Astrocyte (in vitro differentiated cells and primary cell): ENCODE results near the gene MYH13. TPM values are rescaled to one million over a fixed set of nuclear protein-coding genes. Genes with fewer than 3 reads are reported as not detected.
A peak's percentile ranks its signal among the peaks of the same experiment; 100 is the strongest.
"Not testable (repeated sequence)": the region's sequence is repeated elsewhere in the genome, so short reads cannot be mapped to it uniquely, and the experiment has no call there.

Experiments
- DNase-seq: peaks from one replicate; pipeline ENCODE4 v3.0.0-alpha.2; 2010; ENCODE audit warnings: low read depth
- FAIRE-seq: peaks from 2 replicates; lab custom pipeline; 2011; peaks lifted over from hg19 to GRCh38; lab: Jason Lieb, UNC
- H2AFZ ChIP-seq: 2 replicates; pipeline ENCODE4 v1.6.0; 2012; ENCODE audit warnings: low read depth, low read length, inconsistent platforms
- H3K27ac ChIP-seq: 2 replicates; pipeline ENCODE4 v1.5.1; 2011; ENCODE audit warnings: low read depth, low read length, inconsistent platforms
- H3K27me3 ChIP-seq: 2 replicates; pipeline ENCODE4 v1.6.0; 2011; ENCODE audit warnings: low read length, inconsistent platforms; ENCODE audit not compliant: insufficient read depth
- H3K36me3 ChIP-seq: 2 replicates; pipeline ENCODE4 v1.5.1; 2011; ENCODE audit warnings: low read length, inconsistent platforms; ENCODE audit not compliant: insufficient read depth
- H3K4me1 ChIP-seq: 2 replicates; pipeline ENCODE4 v1.5.1; 2011; ENCODE audit warnings: low read length, inconsistent platforms; ENCODE audit not compliant: insufficient read depth
- H3K4me2 ChIP-seq: 2 replicates; pipeline ENCODE4 v1.6.0; 2012; ENCODE audit warnings: low read length, inconsistent platforms
- H3K4me3 ChIP-seq: 2 replicates; pipeline ENCODE4 v1.5.1; 2011; ENCODE audit warnings: low read depth, mild to moderate bottlenecking, low read length, inconsistent platforms; ENCODE audit not compliant: insufficient read depth
- H3K79me2 ChIP-seq: 2 replicates; pipeline ENCODE4 v1.6.0; 2012; ENCODE audit warnings: mild to moderate bottlenecking, low read length, inconsistent platforms; ENCODE audit not compliant: insufficient read depth
- H3K9ac ChIP-seq: 2 replicates; pipeline ENCODE4 v1.6.0; 2012; ENCODE audit warnings: mild to moderate bottlenecking, low read length, inconsistent platforms
- H3K9me3 ChIP-seq: 2 replicates; pipeline ENCODE4 v1.5.1; 2012; ENCODE audit warnings: low read depth, mild to moderate bottlenecking, low read length, inconsistent platforms; ENCODE audit not compliant: insufficient read depth
- H4K20me1 ChIP-seq: 2 replicates; pipeline ENCODE4 v1.6.0; 2012; ENCODE audit warnings: low read length, inconsistent platforms; ENCODE audit not compliant: insufficient read depth
- H3K27ac Mint-ChIP-seq: one replicate; pipeline ENCODE4 v1.8.0; 2021; ENCODE audit warnings: mild to moderate bottlenecking, mixed read lengths; ENCODE audit not compliant: unreplicated experiment
- H3K27me3 Mint-ChIP-seq: one replicate; pipeline ENCODE4 v1.8.0; 2021; ENCODE audit warnings: low read depth, mixed read lengths; ENCODE audit not compliant: unreplicated experiment
- H3K36me3 Mint-ChIP-seq: one replicate; pipeline ENCODE4 v1.8.0; 2021; ENCODE audit warnings: low read depth, mixed read lengths; ENCODE audit not compliant: unreplicated experiment
- H3K4me1 Mint-ChIP-seq: one replicate; pipeline ENCODE4 v1.8.0; 2021; ENCODE audit warnings: low read depth, mixed read lengths; ENCODE audit not compliant: unreplicated experiment
- H3K4me3 Mint-ChIP-seq: one replicate; pipeline ENCODE4 v1.8.0; 2021; ENCODE audit warnings: mild to moderate bottlenecking, moderate library complexity, mixed read lengths; ENCODE audit not compliant: unreplicated experiment
- H3K9me3 Mint-ChIP-seq: one replicate; pipeline ENCODE4 v1.8.0; 2021; ENCODE audit warnings: mild to moderate bottlenecking, mixed read lengths; ENCODE audit not compliant: unreplicated experiment
- EZH2 ChIP-seq: IDR thresholded peaks from 2 replicates; pipeline ENCODE4 v1.6.1; 2012; ENCODE audit warnings: mild to moderate bottlenecking, low read length, inconsistent platforms; ENCODE audit not compliant: insufficient read depth
- total RNA-seq: library from RNA; stranded (reverse); gene quantifications from 2 replicates; pipeline ENCODE4 v1.2.1, GENCODE V29; 2021
- TF ChIP-seq, protein P1 (sequence below): IDR thresholded peaks from 2 replicates; pipeline ENCODE4 v1.5.1; 2011; ENCODE audit warnings: low read depth, mild to moderate bottlenecking, inconsistent platforms, low read length, moderate library complexity; ENCODE audit not compliant: insufficient read depth

Gene MYH13
- total RNA-seq, 1 donor from 2014 or later: not detected

GRCh38 chr17:10292057-10292937 is 80.5 kb downstream of the MYH13 start:
- TF ChIP-seq, protein P1, sequence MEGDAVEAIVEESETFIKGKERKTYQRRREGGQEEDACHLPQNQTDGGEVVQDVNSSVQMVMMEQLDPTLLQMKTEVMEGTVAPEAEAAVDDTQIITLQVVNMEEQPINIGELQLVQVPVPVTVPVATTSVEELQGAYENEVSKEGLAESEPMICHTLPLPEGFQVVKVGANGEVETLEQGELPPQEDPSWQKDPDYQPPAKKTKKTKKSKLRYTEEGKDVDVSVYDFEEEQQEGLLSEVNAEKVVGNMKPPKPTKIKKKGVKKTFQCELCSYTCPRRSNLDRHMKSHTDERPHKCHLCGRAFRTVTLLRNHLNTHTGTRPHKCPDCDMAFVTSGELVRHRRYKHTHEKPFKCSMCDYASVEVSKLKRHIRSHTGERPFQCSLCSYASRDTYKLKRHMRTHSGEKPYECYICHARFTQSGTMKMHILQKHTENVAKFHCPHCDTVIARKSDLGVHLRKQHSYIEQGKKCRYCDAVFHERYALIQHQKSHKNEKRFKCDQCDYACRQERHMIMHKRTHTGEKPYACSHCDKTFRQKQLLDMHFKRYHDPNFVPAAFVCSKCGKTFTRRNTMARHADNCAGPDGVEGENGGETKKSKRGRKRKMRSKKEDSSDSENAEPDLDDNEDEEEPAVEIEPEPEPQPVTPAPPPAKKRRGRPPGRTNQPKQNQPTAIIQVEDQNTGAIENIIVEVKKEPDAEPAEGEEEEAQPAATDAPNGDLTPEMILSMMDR: no peak
- TF ChIP-seq EZH2: no peak
- H3K4me1 Mint-ChIP-seq: peaks cover 20% of the 10 kb centered on the region
- H3K79me2 ChIP-seq: no peaks in the 10 kb centered on the region
- H3K27ac ChIP-seq: no peak overlapping the region
- H3K27me3 ChIP-seq: no peaks in the 10 kb centered on the region
- H3K4me3 ChIP-seq: no peak overlapping the region
- H3K27me3 Mint-ChIP-seq: peaks cover 3% of the 10 kb centered on the region
- H3K4me2 ChIP-seq: peak overlapping the region; percentile 41
- no peaks in the 10 kb centered on the region for H3K36me3 ChIP-seq
- no peaks in the 10 kb centered on the region for H3K9me3 ChIP-seq
- no peaks in the 10 kb centered on the region for H4K20me1 ChIP-seq
- H3K9me3 Mint-ChIP-seq: peaks cover 2% of the 10 kb centered on the region
- H3K4me1 ChIP-seq: no peaks in the 10 kb centered on the region
- no peak for FAIRE-seq
- peak overlapping the region; percentile 30 for H3K4me3 Mint-ChIP-seq
- H3K9ac ChIP-seq: no peak overlapping the region
- peak overlapping the region; percentile 87 for H3K27ac Mint-ChIP-seq
- DNase-seq: no peak
- no peak overlapping the region for H2AFZ ChIP-seq
- no peaks in the 10 kb centered on the region for H3K36me3 Mint-ChIP-seq

DNA sequence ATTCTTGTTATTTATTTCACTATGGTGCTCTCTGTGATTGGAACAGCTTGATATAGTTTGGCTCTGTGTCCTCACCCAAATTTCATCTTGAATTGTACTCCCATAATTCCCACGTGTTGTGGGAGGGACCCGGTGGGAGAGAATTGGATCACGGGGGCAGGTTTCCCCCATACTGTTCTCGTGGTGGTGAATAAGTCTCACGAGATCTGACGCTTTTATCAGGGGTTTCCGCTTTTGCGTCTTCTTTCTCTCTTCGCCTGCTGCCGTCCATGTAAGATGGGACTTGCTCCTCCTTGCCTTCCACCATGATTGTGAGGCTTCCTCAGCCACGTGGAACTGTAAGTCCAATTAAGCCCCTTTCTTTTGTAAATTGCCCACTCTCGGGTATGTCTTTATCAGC is 81.2 kb downstream of the MYH13 start:
- H3K27ac ChIP-seq: peak overlapping the region; percentile 6
- peaks cover 20% of the 10 kb centered on the region for H3K4me1 Mint-ChIP-seq
- not testable (repeated sequence) for H3K4me3 Mint-ChIP-seq, H3K9me3 Mint-ChIP-seq, H2AFZ ChIP-seq, FAIRE-seq, H3K4me3 ChIP-seq, DNase-seq, H3K36me3 Mint-ChIP-seq, H3K36me3 ChIP-seq, H3K79me2 ChIP-seq, H3K27me3 Mint-ChIP-seq, H3K27me3 ChIP-seq, H3K9me3 ChIP-seq, H3K4me2 ChIP-seq, H4K20me1 ChIP-seq, H3K9ac ChIP-seq, H3K4me1 ChIP-seq
- H3K27ac Mint-ChIP-seq: peak overlapping the region; percentile 87

DNA sequence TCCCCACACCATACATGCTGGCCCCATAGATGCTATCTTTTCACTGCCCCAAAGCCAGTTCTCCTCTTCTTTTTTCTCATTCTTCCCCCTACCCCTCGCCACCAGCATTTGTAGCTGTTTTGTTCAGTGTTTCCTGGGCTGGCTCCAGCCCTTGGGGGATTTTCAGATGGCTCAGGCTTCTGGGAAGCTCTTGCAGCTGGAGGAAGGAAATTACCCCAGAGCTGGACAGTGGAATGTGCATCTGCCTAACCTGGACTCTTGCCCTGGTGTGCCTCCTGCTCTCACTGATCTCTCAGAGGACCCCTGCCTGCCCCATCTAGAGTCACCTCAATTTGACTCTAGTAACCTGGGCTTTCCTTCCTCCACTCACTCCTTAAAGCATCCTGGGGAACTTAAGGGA is 82.8 kb downstream of the MYH13 start:
- H2AFZ ChIP-seq: no peak overlapping the region
- no peak overlapping the region for H3K4me3 ChIP-seq
- H3K79me2 ChIP-seq: no peaks in the 10 kb centered on the region
- no peak for TF ChIP-seq EZH2
- TF ChIP-seq, protein P1: no peak
- no peaks in the 10 kb centered on the region for H3K36me3 ChIP-seq
- H3K4me3 Mint-ChIP-seq: no peak overlapping the region
- H3K27ac Mint-ChIP-seq: no peak overlapping the region
- no peak overlapping the region for H3K27ac ChIP-seq
- no peak overlapping the region for H3K4me2 ChIP-seq
- no peak overlapping the region for H3K9ac ChIP-seq
- DNase-seq (no peak), FAIRE-seq (no peak)
- H3K9me3 ChIP-seq: no peaks in the 10 kb centered on the region
- H3K36me3 Mint-ChIP-seq: no peaks in the 10 kb centered on the region
- H3K9me3 Mint-ChIP-seq: peaks cover 2% of the 10 kb centered on the region
- no peaks in the 10 kb centered on the region for H3K27me3 ChIP-seq
- H3K27me3 Mint-ChIP-seq: peaks cover 3% of the 10 kb centered on the region
- H3K4me1 ChIP-seq: no peaks in the 10 kb centered on the region
- H3K4me1 Mint-ChIP-seq: peaks cover 21% of the 10 kb centered on the region
- H4K20me1 ChIP-seq: no peaks in the 10 kb centered on the region
